ENCODE data around the gene CUX1.

CUX1 gene

DNA sequence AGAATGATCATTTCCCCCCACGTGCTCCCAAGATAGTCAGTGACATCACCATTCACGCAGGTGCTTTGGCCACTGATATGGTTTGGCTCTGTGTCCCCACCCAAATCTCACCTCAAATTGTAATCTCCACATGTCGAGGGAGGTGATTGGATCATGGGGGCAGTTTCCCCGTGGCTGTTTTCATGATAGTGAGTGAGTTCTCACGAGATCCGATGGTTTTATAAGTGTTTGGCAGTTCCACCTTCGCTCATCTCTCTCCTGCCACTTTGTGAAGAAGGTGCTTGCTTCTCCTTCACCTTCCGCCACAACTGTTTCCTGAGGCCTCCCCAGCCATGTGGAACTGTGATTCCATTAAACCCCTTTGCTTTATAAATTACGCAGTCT, 263.8 kb downstream of the CUX1 start:
- DNase-seq: no peak

GRCh38 chr7:102082693-102083368, 265.4 kb downstream of the CUX1 start:
- DNase-seq: no peak

DNA sequence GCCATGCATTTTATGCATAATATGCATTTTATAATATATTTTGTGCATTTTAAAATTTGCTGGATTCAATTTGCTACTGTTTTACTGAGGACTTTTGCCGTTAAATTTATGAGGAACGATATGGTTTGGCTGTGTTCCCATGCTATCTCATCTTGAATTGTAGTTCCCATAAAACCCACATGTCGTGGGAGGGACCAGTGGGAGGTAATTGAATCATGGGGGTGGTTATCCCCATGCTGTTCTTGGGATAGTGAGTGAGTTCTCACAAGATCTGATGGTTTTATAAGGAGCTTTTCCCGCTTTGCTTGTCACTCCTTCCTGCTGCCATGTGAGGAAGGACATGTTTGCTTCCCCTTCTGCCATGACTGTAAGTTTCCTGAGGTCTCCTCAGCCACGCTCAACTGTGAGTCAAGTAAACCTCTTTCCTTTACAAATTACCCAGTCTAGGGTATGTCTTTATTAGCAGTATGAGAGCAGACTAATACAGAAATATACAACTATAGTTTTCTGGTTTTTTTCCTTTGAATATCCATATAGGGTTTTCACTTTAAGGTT, 267.9 kb downstream of the CUX1 start:
- no peak for DNase-seq

GRCh38 chr7:102089175-102090098, 272.0 kb downstream of the CUX1 start:
- no peak for DNase-seq

GRCh38 chr7:102093599-102094315, 276.3 kb downstream of the CUX1 start:
- DNase-seq: no peak

GRCh38 chr7:102094316-102094650, 276.9 kb downstream of the CUX1 start:
- DNase-seq: no peak

DNA sequence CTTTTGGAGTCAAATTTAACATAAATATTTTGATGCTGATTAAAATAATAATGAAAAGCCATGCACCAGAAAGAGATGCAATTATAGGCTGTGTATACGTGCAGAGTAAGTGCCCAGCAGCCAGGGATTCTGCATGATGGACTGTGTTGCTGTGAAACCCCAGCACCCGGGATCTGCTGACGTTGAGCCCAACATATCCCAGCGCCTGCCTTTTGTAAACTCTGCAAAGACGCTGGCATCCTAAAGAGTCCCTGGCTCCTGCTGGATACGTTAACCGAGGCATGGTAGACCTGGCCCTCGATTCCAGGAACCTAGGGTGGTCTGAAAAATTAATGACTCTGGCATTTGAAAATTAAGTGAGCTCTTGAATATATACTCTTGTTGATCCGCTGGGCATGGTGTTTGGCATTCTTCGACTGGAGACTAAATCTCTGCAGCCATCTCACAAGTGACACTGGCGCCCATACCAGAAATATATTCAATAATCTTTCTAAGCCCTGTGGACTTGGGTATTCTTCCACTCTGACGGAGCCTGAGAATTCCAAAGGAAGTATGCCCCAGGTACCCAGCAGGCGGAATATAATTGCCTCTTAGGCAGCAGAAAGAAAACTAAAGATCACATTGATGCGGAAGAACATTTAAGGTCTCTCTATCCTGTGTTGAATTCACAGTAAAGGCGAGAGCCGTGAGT, 278.0 kb downstream of the CUX1 start:
- no peak for DNase-seq

- DNase-seq: no peak
Measured at GRCh38 chr7:102096012-102096332, 278.5 kb downstream of the CUX1 start.

DNA sequence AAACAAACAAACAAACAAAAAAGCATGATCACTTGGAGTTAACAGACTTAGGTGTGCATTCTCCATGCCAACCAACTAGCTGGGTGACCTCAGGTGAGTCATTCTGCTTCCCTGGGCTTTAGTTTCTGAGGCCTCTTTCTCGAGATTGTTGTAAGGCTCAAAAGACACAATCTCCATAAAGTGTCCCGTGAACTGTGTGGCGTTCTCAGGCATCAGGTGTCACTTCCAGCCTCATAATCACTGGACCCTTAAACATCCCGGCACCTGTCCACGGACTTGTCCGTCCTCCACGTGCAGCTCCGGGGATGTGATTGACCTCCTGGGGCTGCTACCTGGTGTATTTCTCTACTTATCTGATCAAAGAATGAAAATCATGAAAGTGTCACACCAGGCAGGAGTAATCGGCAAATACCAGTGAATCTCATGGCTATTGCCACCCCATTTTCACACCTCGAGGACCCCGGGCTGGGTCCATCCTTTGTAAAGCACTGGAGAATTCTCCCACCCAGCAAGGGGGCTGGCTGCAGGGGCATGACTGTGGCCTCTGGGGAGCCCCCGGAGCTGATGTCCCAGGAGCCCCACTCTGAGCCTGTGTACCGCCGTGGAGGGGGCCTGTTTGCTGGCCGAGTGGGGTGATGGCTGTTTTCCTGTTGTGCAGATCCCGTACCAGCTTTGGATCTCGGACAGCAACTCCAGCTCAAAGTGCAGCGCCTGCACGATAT, 279.4 kb downstream of the CUX1 start:
- DNase-seq: no peak

DNA sequence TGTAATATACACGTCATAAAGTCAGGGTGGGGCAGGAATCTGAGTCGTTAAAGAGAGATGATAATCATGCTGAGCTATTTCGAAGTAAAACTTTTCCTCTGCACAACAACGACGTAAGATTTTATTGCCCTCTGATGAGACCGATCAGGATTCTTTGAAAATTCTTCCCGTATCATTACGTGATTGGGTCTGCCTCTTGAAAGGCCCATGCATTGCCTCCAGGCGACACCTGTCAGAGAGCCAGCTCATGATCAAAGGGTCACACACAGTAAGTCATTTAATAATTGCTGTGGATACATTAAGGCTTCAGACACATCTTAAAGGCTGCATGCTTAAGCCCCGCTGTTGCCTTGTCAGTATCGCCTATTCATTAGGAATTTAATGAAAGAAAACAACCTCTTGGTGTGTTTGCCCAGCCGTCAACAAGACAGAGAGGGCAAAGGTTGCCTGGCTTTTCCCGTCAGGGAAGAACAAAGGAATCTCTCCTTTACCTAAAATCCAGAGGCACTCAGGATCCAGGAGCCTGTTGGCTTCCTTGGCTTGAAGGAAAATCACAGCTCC, 280.3 kb downstream of the CUX1 start:
- DNase-seq: no peak

- DNase-seq: no peak
Measured at GRCh38 chr7:102098986-102099385, 281.6 kb downstream of the CUX1 start.

GRCh38 chr7:102099474-102099873, 282.0 kb downstream of the CUX1 start:
- DNase-seq: no peak

GRCh38 chr7:102101111-102101551, 283.7 kb downstream of the CUX1 start:
- DNase-seq: no peak

- DNase-seq: no peak
Measured at GRCh38 chr7:102101926-102102325, 284.5 kb downstream of the CUX1 start.

DNA sequence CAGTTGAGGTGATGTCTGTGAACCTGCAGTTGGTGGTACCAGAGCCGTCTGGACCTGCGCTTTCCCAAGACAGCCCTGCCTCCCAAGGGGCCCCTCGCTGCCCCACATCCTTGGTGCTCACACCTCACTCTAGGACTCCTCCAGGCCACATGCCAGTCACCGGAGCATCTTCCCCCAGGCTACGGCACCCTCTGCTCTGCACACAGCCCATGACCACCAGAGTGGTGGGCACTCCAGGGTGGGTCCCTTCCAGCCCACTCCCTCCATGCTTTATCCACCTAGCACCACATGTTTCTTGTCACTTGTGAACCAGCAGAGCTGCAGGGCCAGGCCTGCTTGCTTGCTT, 285.6 kb downstream of the CUX1 start:
- no peak for DNase-seq

GRCh38 chr7:102104245-102104644, 286.8 kb downstream of the CUX1 start:
- DNase-seq: no peak

GRCh38 chr7:102106625-102107024, 289.2 kb downstream of the CUX1 start:
- no peak for DNase-seq

- no peak for DNase-seq
Measured at GRCh38 chr7:102107474-102108104, 290.2 kb downstream of the CUX1 start.

- no peak for DNase-seq
Measured at GRCh38 chr7:102111061-102112041, 293.9 kb downstream of the CUX1 start.

DNA sequence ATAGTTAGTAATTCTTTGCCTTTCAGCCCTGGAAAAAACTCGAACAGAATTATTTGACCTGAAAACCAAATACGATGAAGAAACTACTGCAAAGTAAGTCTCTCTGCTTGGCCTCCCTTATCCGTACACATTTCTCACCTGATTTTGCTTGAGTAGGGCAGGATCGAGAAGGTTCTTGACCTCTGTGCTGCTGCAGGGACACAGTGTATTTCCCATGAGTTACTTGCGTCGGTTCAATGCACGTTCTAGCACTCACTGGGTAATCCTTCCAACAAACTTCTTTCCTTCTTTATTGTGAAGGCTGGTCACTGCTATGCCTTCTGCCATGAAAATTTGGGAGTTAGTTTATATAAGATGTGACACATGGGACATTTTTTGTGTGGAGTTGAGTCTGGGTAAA, 297.8 kb downstream of the CUX1 start:
- DNase-seq: no peak
